HepG2 (cell line): ENCODE data around the gene VASN. TPM values are rescaled to one million over a fixed set of nuclear protein-coding genes. Genes with fewer than 3 reads are reported as not detected.
A peak's percentile ranks its signal among the peaks of the same experiment; 100 is the strongest.

Source experiments
- ATAC-seq: fragments of 200-7000 bp; cut with Tn5 transposase; 3 replicates; pipeline ENCODE4 v1.9.1; 2020; ENCODE audit warnings: mild to moderate bottlenecking, moderate library complexity
- BruUV-seq: library from RNA; stranded (reverse); fragments of 400-500 nt; replicated peaks from 2 replicates; lab custom pipeline; 2021; lab: Mats Ljungman, UMichigan
- CTCF ChIA-PET: fragments of 300-600 bp; formaldehyde crosslinking; extraction: SDS; loops from one replicate; lab custom pipeline; 2021; ENCODE audit warnings: low total read pairs, inconsistent platforms, low intra/inter-chr PET ratio; lab: Yijun Ruan, JAX
- POLR2A ChIA-PET: fragments of 350-600 bp; sonication (Branson Sonifier 250); formaldehyde crosslinking; loops from one replicate; lab custom pipeline; 2020; ENCODE audit warnings: antibody characterized with exemption, inconsistent platforms; lab: Yijun Ruan, JAX
- DNase-seq: peaks from one replicate; pipeline ENCODE4 v3.0.0-alpha.2; 2015; ENCODE audit warnings: low spot score
- FAIRE-seq: peaks from 3 replicates; lab custom pipeline; 2011; peaks lifted over from hg19 to GRCh38; lab: Jason Lieb, UNC
- H2AFZ ChIP-seq: one replicate; pipeline ENCODE4 v1.6.1; 2011; ENCODE audit warnings: low read length, inconsistent platforms
- H3K27ac ChIP-seq: fragments of 300-600 bp; 3 replicates; pipeline ENCODE4 v1.8.0; 2011; ENCODE audit warnings: mixed run types, mild to moderate bottlenecking, mixed read lengths, low read length, inconsistent platforms; ENCODE audit not compliant: insufficient read depth; ENCODE audit errors: extremely low read length
- H3K27me3 ChIP-seq, 2 experiments: fragments of 200-600 bp in 1 of 2; 2 replicates in 1 of 2; 3 replicates in 1 of 2; pipeline versions ENCODE4 v1.6.0 to v1.8.0; 2011; ENCODE audit warnings: low read length in 2 of 2, mild to moderate bottlenecking in 2 of 2, moderate library complexity in 2 of 2, inconsistent platforms in 1 of 2; ENCODE audit not compliant: insufficient read depth in 2 of 2, control insufficient read depth in 1 of 2
- H3K36me3 ChIP-seq, 2 experiments: fragments of 200-600 bp in 1 of 2; replicated peaks in 1 of 2; 2 replicates in 1 of 2; 3 replicates in 1 of 2; pipeline versions ENCODE4 v1.5.1 to v1.8.0; 2011; ENCODE audit warnings: low read length in 2 of 2, inconsistent platforms in 1 of 2; ENCODE audit not compliant: insufficient read depth in 2 of 2, control insufficient read depth in 1 of 2
- H3K4me1 ChIP-seq: 2 replicates; pipeline ENCODE4 v1.5.1; 2012; ENCODE audit warnings: low read length, inconsistent platforms; ENCODE audit not compliant: insufficient read depth
- H3K4me2 ChIP-seq: 2 replicates; pipeline ENCODE4 v1.6.0; 2011; ENCODE audit warnings: low read depth, low read length, inconsistent platforms
- H3K4me3 ChIP-seq, 3 experiments: fragments of 200-600 bp in 1 of 3; sonication (generic), shearing (Covaris generic) in 1 of 3; replicated peaks in 1 of 3; 2 replicates each; pipeline ENCODE4 v1.5.1; 2011 to 2016; ENCODE audit warnings: low read length in 3 of 3, inconsistent platforms in 2 of 3, low read depth in 2 of 3, mild to moderate bottlenecking in 2 of 3, control low read depth in 1 of 3, mixed read lengths in 1 of 3; ENCODE audit not compliant: insufficient read depth in 1 of 3
- H3K79me2 ChIP-seq: one replicate; pipeline ENCODE4 v1.6.1; 2011; ENCODE audit warnings: low read length, inconsistent platforms; ENCODE audit not compliant: insufficient read depth
- H3K9ac ChIP-seq: 2 replicates; pipeline ENCODE4 v1.6.0; 2011; ENCODE audit warnings: mild to moderate bottlenecking, low read depth, low read length, inconsistent platforms; ENCODE audit not compliant: insufficient read depth
- H3K9me3 ChIP-seq: 2 replicates; pipeline ENCODE4 v1.5.1; 2012; ENCODE audit warnings: mild to moderate bottlenecking, low read length
- H4K20me1 ChIP-seq: 2 replicates; pipeline ENCODE4 v1.6.0; 2011; ENCODE audit warnings: inconsistent platforms, mild to moderate bottlenecking, low read length, moderate library complexity; ENCODE audit not compliant: insufficient read depth
- BCLAF1 ChIP-seq: fragments of 450-650 bp; IDR thresholded peaks from 2 replicates; pipeline ENCODE4 v1.6.1; 2017; ENCODE audit warnings: mild to moderate bottlenecking
- CCDC6 ChIP-seq: sonication (generic); formaldehyde crosslinking; IDR thresholded peaks from 2 replicates; pipeline ENCODE4 v1.8.1; 2022; ENCODE audit warnings: mild to moderate bottlenecking, missing genetic modification reagents, moderate library complexity
- CREB3 ChIP-seq: sonication (generic); formaldehyde crosslinking; IDR thresholded peaks from 2 replicates; pipeline ENCODE4 v1.5.0; 2020; ENCODE audit warnings: missing genetic modification reagents
- EED ChIP-seq: sonication (generic); formaldehyde crosslinking; IDR thresholded peaks from 2 replicates; pipeline ENCODE4 v1.5.0; 2020; ENCODE audit warnings: mild to moderate bottlenecking, missing genetic modification reagents
- ELF3 ChIP-seq: IDR thresholded peaks from 2 replicates; pipeline ENCODE4 v1.6.1; 2016; ENCODE audit warnings: missing genetic modification reagents, missing compliant biosample characterization
- MNT ChIP-seq: fragments of 450-650 bp; IDR thresholded peaks from 2 replicates; pipeline ENCODE4 v1.6.1; 2016
- NAIF1 ChIP-seq: sonication (generic); formaldehyde crosslinking; IDR thresholded peaks from 2 replicates; pipeline ENCODE4 v1.5.0; 2020; ENCODE audit warnings: mild to moderate bottlenecking, missing genetic modification reagents, borderline replicate concordance
- RBFOX2 ChIP-seq: fragments of 200-400 bp; formaldehyde crosslinking; IDR thresholded peaks from 2 replicates; pipeline ENCODE4 v1.6.1; 2017; ENCODE audit warnings: low read depth, mild to moderate bottlenecking, low read length
- REL ChIP-seq: sonication (generic); formaldehyde crosslinking; conservative IDR thresholded peaks from 2 replicates; pipeline ENCODE4 v1.8.0; 2022; ENCODE audit warnings: mild to moderate bottlenecking, missing genetic modification reagents, moderate library complexity
- ZMAT5 ChIP-seq: sonication (generic); formaldehyde crosslinking; IDR thresholded peaks from 2 replicates; pipeline ENCODE4 v1.5.0; 2020; ENCODE audit warnings: mild to moderate bottlenecking, low read depth, missing genetic modification reagents, borderline replicate concordance
- ZNF225 ChIP-seq: sonication (generic); formaldehyde crosslinking; IDR thresholded peaks from 2 replicates; pipeline ENCODE4 v1.4.0; 2020; ENCODE audit warnings: mild to moderate bottlenecking, missing genetic modification reagents
- ZNF460 ChIP-seq: sonication (generic); formaldehyde crosslinking; IDR thresholded peaks from 2 replicates; pipeline ENCODE4 v1.5.1; 2020; ENCODE audit warnings: missing genetic modification reagents, mild to moderate bottlenecking, borderline replicate concordance
- ZNF768 ChIP-seq: sonication (generic); formaldehyde crosslinking; IDR thresholded peaks from 2 replicates; pipeline ENCODE4 v1.4.0; 2020; ENCODE audit warnings: missing genetic modification reagents
- ZNF776 ChIP-seq: sonication (generic); formaldehyde crosslinking; IDR thresholded peaks from 2 replicates; pipeline ENCODE4 v1.4.0; 2020; ENCODE audit warnings: mild to moderate bottlenecking, missing genetic modification reagents
- WGBS: methylation state at CpG from one replicate; pipeline ENCODE4 v1.1.6; 2017; ENCODE audit warnings: low lambda C conversion rate; 5-methylcytosine and 5-hydroxymethylcytosine counted together
- in situ Hi-C: cut with HindIII; loops from 2 replicates; pipeline ENCODE4 v1.10.0; 2017; ENCODE audit warnings: low pct_unique_long_range_greater_than_20kb; ENCODE audit not compliant: extremely low pct_ligation_motif_present
- intact Hi-C: fragments of 100-400 bp; cut with micrococcal nuclease; formaldehyde crosslinking; loops from one replicate; pipeline ENCODE4 v1.10.0; 2022; ENCODE audit not compliant: unreplicated experiment
- polyA plus RNA-seq, 8 experiments: library from polyadenylated mRNA; depleted of rRNA in 3 of 8; stranded (reverse) in 7 of 8; unstranded in 1 of 8; fragments of >200 nt; fragmentation: Illumina TruSeq in 4 of 8; extraction: Trizol in 4 of 8; gene quantifications; 2 replicates each; pipeline versions ENCODE4 v1.2.1 to v1.2.3, GENCODE V29; 2011 to 2016; ENCODE audit warnings: low read depth in 4 of 8, missing spikeins in 1 of 8, mixed read lengths in 1 of 8; ENCODE audit not compliant: insufficient read depth in 1 of 8
- total RNA-seq, 5 experiments: library from RNA; depleted of rRNA; stranded (reverse); fragments of >200 nt; fragmentation: Illumina TruSeq; extraction: Trizol; gene quantifications; 2 replicates each; pipeline ENCODE4 v1.2.3, GENCODE V29; 2016; ENCODE audit warnings: low read depth in 1 of 5

The VASN gene
- total and polyA plus RNA-seq, 2 of the 13 experiments (the other 11 are each of a cell fraction or from before 2014, with no cell fraction given) = 8.4 to 18.2 TPM

GRCh38 chr16:4361033-4361943 lies 10.4 kb upstream of the VASN start (continued):
- TF ChIP-seq CREB3 (CRISPR knock-in tag) = no peak
- no peak for TF ChIP-seq NAIF1
- TF ChIP-seq CCDC6 (CRISPR knock-in tag) = no peak
- TF ChIP-seq ZMAT5 (CRISPR knock-in tag) = no peak

GRCh38 chr16:4361944-4362311 lies 9.7 kb upstream of the VASN start:
- 100% methylated on average over 2 of the region's 12 CpGs for WGBS
- H3K36me3 ChIP-seq = peaks cover 0 to 1% of the 10 kb centered on the region in 2 experiments; a peak in 1 of 5 replicates
- TF ChIP-seq ZNF225 (CRISPR knock-in tag) (no peak), ZNF768 (CRISPR knock-in tag) (peak; percentile 9; the same call in 1 of the 2 replicates), MNT (0 out of 2 replicates have a peak, but pooled peaks have one; percentile 31), ZNF460 (no peak), ZNF776 (CRISPR knock-in tag) (no peak), BCLAF1 (no peak), EED (CRISPR knock-in tag) (no peak), REL (CRISPR knock-in tag) (no peak), RBFOX2 (no peak), ELF3 (CRISPR knock-in tag) (no peak)

More at GRCh38 chr16:4361944-4362311, 9.7 kb upstream of the VASN start:
- ATAC-seq = no peak
- Histone ChIP-seq H3K4me1 (peaks cover 24% of the 10 kb centered on the region), H3K9ac (no peak overlapping the region), H2AFZ (no peak overlapping the region), H3K4me2 (no peak overlapping the region), H3K79me2 (no peaks in the 10 kb centered on the region), H3K27me3 (no peaks in the 10 kb centered on the region), H4K20me1 (no peaks in the 10 kb centered on the region), H3K9me3 (no peaks in the 10 kb centered on the region), H3K27ac (no peak overlapping the region), H3K4me3 (no peak overlapping the region)
- ChIA-PET CTCF (interaction anchor here (4.9 kb wide), 1 partner anchor 41 kb away, joined by 92 read pairs; no protein-coding TSS in a partner anchor), POLR2A (interaction anchor here (1.8 to 2.4 kb wide), 2 partner anchors 9 to 11 kb away, joined by 9 to 10 read pairs; partner anchors contain the start of gene VASN)
- in situ Hi-C loops = no loop called here
- FAIRE-seq = no peak
- no peak for DNase-seq
- no TSS peak for BruUV-seq
- intact Hi-C loops = no loop called here
